ENCODE results near the gene NLRX1. TPM values are rescaled to one million over a fixed set of nuclear protein-coding genes. Genes with fewer than 3 reads are reported as not detected.

NLRX1 gene
- total RNA-seq = 10 to 100 TPM in 1 of 2 donors, 1 to 10 TPM in 1; 9.3 to 30.7 TPM

- WGBS, 2 donors = 4 to 13% methylated on average over 19 to 60 of the region's 63 CpGs
- Histone ChIP-seq H3K4me1 (peaks cover 21% of the 10 kb centered on the region), H3K9me3 (no peaks in the 10 kb centered on the region), H3K27me3 (no peaks in the 10 kb centered on the region), H3K27ac (peak within 1 kb of the TSS; percentile 94 to 99 (median 96)), H3K4me3 (peak within 1 kb of the TSS; percentile 68 to 74), H3K36me3 (replicated peaks in 1 of 2; ENCODE audit: insufficient read depth in 1 of 2, low read depth in 2 of 2) (no peaks in the 10 kb centered on the region)
- DNase-seq = peak; percentile 87 to 89 (median 88)
- ATAC-seq = peak; percentile 94
- TF ChIP-seq CTCF (IDR thresholded peaks at IDR 0.05) = peak; percentile 83 to 97 (median 95)
- peak; percentile 80 to 90 (median 88) for TF ChIP-seq POLR2A (IDR thresholded peaks at IDR 0.05)
- intact Hi-C loops (cut with DNase I) = no loop called here
Observed at GRCh38 chr11:119168471-119169281, at the start of gene NLRX1. Gene NLRX1 (plus strand): TSS chr11:119168725. CDS start chr11:119171404, 2,679 bp downstream.

GRCh38 chr11:119118946-119119345, 49.6 kb upstream of the NLRX1 start:
- no peaks in the 10 kb centered on the region for H3K9me3 ChIP-seq
- DNase-seq (no peak), ATAC-seq (no peak)
- no peak overlapping the region for H3K4me3 ChIP-seq
- intact Hi-C loops (cut with DNase I) = no loop called here
- 87 to 88% methylated on average over 1 of the region's 1 CpG for WGBS, 2 donors
- TF ChIP-seq CTCF (IDR thresholded peaks at IDR 0.05) (no peak), POLR2A (IDR thresholded peaks at IDR 0.05) (no peak)
- H3K27ac ChIP-seq = no peak overlapping the region
- H3K27me3 ChIP-seq = no peaks in the 10 kb centered on the region
- peaks cover 0 to 2% of the 10 kb centered on the region in 2 donors for H3K36me3 ChIP-seq (replicated peaks in 1 of 2; ENCODE audit: insufficient read depth in 1 of 2, low read depth in 2 of 2)
- peaks cover 20% of the 10 kb centered on the region for H3K4me1 ChIP-seq

GRCh38 chr11:119120639-119121007, 47.9 kb upstream of the NLRX1 start:
- Histone ChIP-seq H3K4me3 (no peak overlapping the region), H3K4me1 (peaks cover 26% of the 10 kb centered on the region), H3K36me3 (replicated peaks in 1 of 2; ENCODE audit: insufficient read depth in 1 of 2, low read depth in 2 of 2) (no peaks in the 10 kb centered on the region), H3K27me3 (no peaks in the 10 kb centered on the region), H3K27ac (peak overlapping the region; percentile 16 to 73 (median 64)), H3K9me3 (no peaks in the 10 kb centered on the region)
- DNase-seq (no peak), ATAC-seq (no peak)
- WGBS, 2 donors = 12% methylated on average over 5 of the region's 5 CpGs
- TF ChIP-seq POLR2A (IDR thresholded peaks at IDR 0.05) = no peak
- intact Hi-C loops (cut with DNase I) = no loop called here

GRCh38 chr11:119121008-119121810, 47.3 kb upstream of the NLRX1 start, which contains the start of gene HINFP:
Gene HINFP (plus strand): TSS chr11:119121580. CDS start chr11:119126945, 5,365 bp downstream.
- TF ChIP-seq CTCF (IDR thresholded peaks at IDR 0.05) (no peak), POLR2A (IDR thresholded peaks at IDR 0.05) (peak in 2 of 3 donors; percentile 78 to 84)
- DNase-seq (peak; percentile 99), ATAC-seq (peak; percentile 99)
- intact Hi-C loops (cut with DNase I) = no loop called here
- Histone ChIP-seq H3K4me3 (peak within 1 kb of the TSS; percentile 72 to 91), H3K4me1 (peaks cover 32% of the 10 kb centered on the region), H3K9me3 (no peaks in the 10 kb centered on the region), H3K36me3 (replicated peaks in 1 of 2; ENCODE audit: insufficient read depth in 1 of 2, low read depth in 2 of 2) (no peaks in the 10 kb centered on the region), H3K27me3 (no peaks in the 10 kb centered on the region), H3K27ac (peak within 1 kb of the TSS; percentile 49 to 84 (median 64))
- WGBS, 2 donors = 0% methylated on average over 37 to 54 of the region's 54 CpGs

GRCh38 chr11:119121811-119122124, 46.8 kb upstream of the NLRX1 start:
- 0% methylated on average over 12 to 20 of the region's 20 CpGs for WGBS, 2 donors
- DNase-seq (no peak), ATAC-seq (no peak)
- H3K4me1 ChIP-seq = peaks cover 38% of the 10 kb centered on the region
- TF ChIP-seq POLR2A (IDR thresholded peaks at IDR 0.05) (no peak), CTCF (IDR thresholded peaks at IDR 0.05) (no peak)
- H3K9me3 ChIP-seq = no peaks in the 10 kb centered on the region
- H3K27ac ChIP-seq = peak overlapping the region; percentile 29 to 84 (median 58)
- intact Hi-C loops (cut with DNase I) = no loop called here
- H3K36me3 ChIP-seq (replicated peaks in 1 of 2; ENCODE audit: insufficient read depth in 1 of 2, low read depth in 2 of 2) = no peaks in the 10 kb centered on the region
- H3K27me3 ChIP-seq = no peaks in the 10 kb centered on the region
- H3K4me3 ChIP-seq = peak overlapping the region; percentile 72 to 91

Measured in body of pancreas (tissue), 4 donors.